NT2/D1 (cell line): ENCODE data around the gene EPB41.
"Not testable (repeated sequence)": the region's sequence is repeated elsewhere in the genome, so short reads cannot be mapped to it uniquely, and the experiment has no call there.

Experiments
- DNase-seq: peaks from one replicate; pipeline ENCODE4 v3.0.0-alpha.2; 2011; ENCODE audit warnings: low read depth, low spot score
- H3K27me3 ChIP-seq: 2 replicates; pipeline ENCODE4 v1.6.0; 2011; ENCODE audit warnings: mild to moderate bottlenecking; ENCODE audit not compliant: insufficient read length, insufficient read depth
- H3K36me3 ChIP-seq: 2 replicates; pipeline ENCODE4 v1.6.1; 2011; ENCODE audit warnings: mild to moderate bottlenecking, low read length, mixed read lengths; ENCODE audit not compliant: insufficient read depth, insufficient read length
- H3K4me1 ChIP-seq: 2 replicates; pipeline ENCODE4 v1.5.1; 2011; ENCODE audit not compliant: insufficient read depth, insufficient read length
- H3K4me3 ChIP-seq: 2 replicates; pipeline ENCODE4 v1.5.1; 2011; ENCODE audit warnings: low read depth; ENCODE audit not compliant: insufficient read length
- H3K9ac ChIP-seq: 2 replicates; pipeline ENCODE4 v1.6.0; 2011; ENCODE audit warnings: low read depth; ENCODE audit not compliant: insufficient read length
- H3K9me3 ChIP-seq: 2 replicates; pipeline ENCODE4 v1.5.1; 2011; ENCODE audit warnings: mild to moderate bottlenecking, low read length; ENCODE audit not compliant: insufficient read depth
- SUZ12 ChIP-seq: IDR thresholded peaks from 2 replicates; pipeline ENCODE4 v1.6.1; 2011; ENCODE audit not compliant: insufficient read length, insufficient read depth; ENCODE audit errors: extremely low read depth
- YY1 ChIP-seq: IDR thresholded peaks from 2 replicates; pipeline ENCODE4 v1.6.1; 2011; ENCODE audit not compliant: insufficient read length, insufficient read depth
- ZNF274 ChIP-seq: IDR thresholded peaks from 2 replicates; pipeline ENCODE4 v1.6.1; 2011; ENCODE audit warnings: mild to moderate bottlenecking, low read depth, low read length

The EPB41 gene

DNA sequence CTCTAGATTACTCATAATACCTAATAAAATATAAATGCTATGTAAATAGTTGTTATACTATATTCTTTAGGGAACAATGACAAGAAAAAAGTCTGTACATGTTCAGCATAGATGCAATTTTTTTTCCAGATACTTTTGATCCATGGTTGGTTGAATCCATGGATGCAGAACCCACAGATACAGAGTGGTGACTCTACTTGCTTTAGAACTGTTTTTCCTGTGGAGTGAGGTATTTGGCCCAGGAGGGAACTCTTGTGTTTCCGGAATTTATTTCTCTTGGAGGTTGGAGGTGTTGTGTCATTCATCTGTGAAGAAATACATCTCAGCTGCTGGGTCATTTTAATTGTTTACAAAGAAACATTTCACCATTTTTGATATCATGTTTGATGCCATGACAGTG, 180.6 kb downstream of the EPB41 start:
- no peak for DNase-seq
- Histone ChIP-seq H3K4me3 (no peak overlapping the region), H3K36me3 (peaks cover 6% of the 10 kb centered on the region), H3K9ac (no peak overlapping the region), H3K9me3 (no peaks in the 10 kb centered on the region), H3K4me1 (no peaks in the 10 kb centered on the region), H3K27me3 (no peaks in the 10 kb centered on the region)
- no peak for TF ChIP-seq SUZ12
- no peak for TF ChIP-seq YY1
- TF ChIP-seq ZNF274 = no peak

- Histone ChIP-seq H3K27me3 (no peaks in the 10 kb centered on the region), H3K4me3 (no peak overlapping the region), H3K36me3 (peaks cover 6% of the 10 kb centered on the region), H3K4me1 (no peaks in the 10 kb centered on the region), H3K9me3 (no peaks in the 10 kb centered on the region), H3K9ac (no peak overlapping the region)
- no peak for TF ChIP-seq YY1
- TF ChIP-seq ZNF274 = no peak
- TF ChIP-seq SUZ12 = no peak
- DNase-seq = no peak
Observed at GRCh38 chr1:29096231-29096886, 182.0 kb downstream of the EPB41 start.

DNA sequence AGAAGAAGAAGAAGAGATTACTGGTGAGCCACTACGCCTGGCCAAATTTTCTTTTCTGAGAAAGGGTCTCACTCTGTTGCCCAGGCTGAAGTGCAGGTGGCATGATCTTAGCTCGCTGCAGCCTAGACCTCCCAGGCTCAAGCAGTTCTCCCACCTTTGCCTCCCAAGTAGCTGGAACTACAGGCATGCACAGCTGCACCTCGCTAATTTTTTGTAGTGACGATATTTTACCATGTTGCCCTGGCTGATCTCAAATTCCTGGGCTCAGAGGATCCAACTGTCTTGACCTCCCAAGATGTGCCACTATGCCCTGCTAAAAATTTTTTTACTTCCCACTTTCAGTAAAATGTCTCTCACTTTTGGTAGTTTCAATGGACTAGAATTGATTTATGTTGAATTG, 184.9 kb downstream of the EPB41 start:
- TF ChIP-seq YY1 (no peak), SUZ12 (no peak), ZNF274 (no peak)

DNA sequence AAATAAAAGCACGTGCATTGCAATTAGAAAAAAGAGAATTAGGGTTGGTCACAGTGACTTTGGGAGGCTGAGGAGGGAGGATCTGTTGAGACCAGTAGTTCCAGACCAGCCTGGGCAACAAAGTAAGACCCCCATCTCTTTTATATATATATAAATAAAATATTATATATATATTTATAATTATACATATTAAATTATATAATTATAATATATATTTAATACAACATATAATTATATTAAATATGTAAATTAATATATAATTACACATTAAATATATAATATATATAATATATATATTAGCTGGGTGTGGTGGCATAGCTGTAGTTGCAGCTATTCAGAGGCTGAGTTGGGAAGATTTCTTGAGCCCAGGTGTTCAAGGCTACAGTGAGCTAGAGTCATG, 186.1 kb downstream of the EPB41 start:
- DNase-seq = no peak

More for the DNA sequence above, 184.9 kb downstream of the EPB41 start:
- Histone ChIP-seq H3K4me1 (no peaks in the 10 kb centered on the region), H3K36me3 (peaks cover 6% of the 10 kb centered on the region), H3K4me3 (no peak overlapping the region), H3K9me3 (no peaks in the 10 kb centered on the region), H3K9ac (no peak overlapping the region), H3K27me3 (no peaks in the 10 kb centered on the region)
- no peak for DNase-seq

GRCh38 chr1:29105822-29106221, 191.5 kb downstream of the EPB41 start:
- no peaks in the 10 kb centered on the region for H3K9me3 ChIP-seq
- H3K36me3 ChIP-seq = peaks cover 2% of the 10 kb centered on the region
- peaks cover 5% of the 10 kb centered on the region for H3K4me1 ChIP-seq
- H3K27me3 ChIP-seq = no peaks in the 10 kb centered on the region
- H3K9ac ChIP-seq = no peak overlapping the region
- TF ChIP-seq ZNF274 (no peak), SUZ12 (no peak), YY1 (no peak)
- no peak for DNase-seq
- no peak overlapping the region for H3K4me3 ChIP-seq

More for the DNA sequence above, 186.1 kb downstream of the EPB41 start:
- no peaks in the 10 kb centered on the region for H3K4me1 ChIP-seq
- TF ChIP-seq YY1 (no peak), ZNF274 (no peak), SUZ12 (no peak)
- no peaks in the 10 kb centered on the region for H3K9me3 ChIP-seq
- H3K4me3 ChIP-seq = no peak overlapping the region
- no peaks in the 10 kb centered on the region for H3K27me3 ChIP-seq
- peaks cover 6% of the 10 kb centered on the region for H3K36me3 ChIP-seq
- H3K9ac ChIP-seq = no peak overlapping the region

GRCh38 chr1:29108041-29108440, 193.7 kb downstream of the EPB41 start:
- H3K9ac ChIP-seq, H3K9me3 ChIP-seq, DNase-seq, H3K4me3 ChIP-seq, H3K27me3 ChIP-seq: not testable (repeated sequence)
- Histone ChIP-seq H3K4me1 (peaks cover 14% of the 10 kb centered on the region), H3K36me3 (peaks cover 12% of the 10 kb centered on the region)

DNA sequence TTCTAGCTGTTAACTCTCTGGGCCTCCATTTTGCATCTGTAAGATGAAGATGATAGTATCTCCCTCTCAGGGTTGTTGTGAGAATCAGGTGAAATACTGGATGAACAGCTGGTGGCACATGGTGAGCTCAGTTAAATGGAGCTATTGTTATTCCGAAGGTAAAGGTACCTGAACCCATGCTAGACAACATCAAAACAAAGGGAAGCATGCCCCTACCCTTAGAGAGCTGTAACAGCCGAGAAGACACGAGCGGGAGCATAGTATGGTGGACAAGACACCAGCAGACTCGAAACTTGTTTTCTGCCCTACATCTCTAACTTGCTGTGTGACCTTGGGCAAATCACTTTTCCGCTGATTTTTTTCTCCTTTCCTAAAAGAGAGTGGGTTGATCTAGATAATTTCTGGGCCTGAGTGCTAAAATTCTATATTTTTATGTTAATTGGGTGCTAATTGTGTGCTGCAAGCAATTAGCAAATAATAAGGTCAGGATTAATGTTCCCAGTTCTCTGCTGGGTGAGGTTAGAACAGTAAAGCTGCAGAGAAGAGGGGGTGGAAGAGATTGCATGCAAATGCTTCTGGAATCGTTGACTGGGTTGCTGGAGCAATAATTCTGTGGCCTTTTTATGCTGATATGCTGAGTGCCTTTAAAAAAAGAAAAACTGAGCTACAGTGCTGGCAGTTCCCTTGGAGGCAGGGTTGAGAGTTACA, 198.5 kb downstream of the EPB41 start:
- Histone ChIP-seq H3K4me3 (no peak overlapping the region), H3K9ac (peak overlapping the region; percentile 53), H3K4me1 (peaks cover 19% of the 10 kb centered on the region), H3K9me3 (no peaks in the 10 kb centered on the region), H3K36me3 (peaks cover 30% of the 10 kb centered on the region), H3K27me3 (no peaks in the 10 kb centered on the region)
- no peak for TF ChIP-seq SUZ12
- TF ChIP-seq ZNF274 = no peak
- no peak for TF ChIP-seq YY1
- DNase-seq = no peak
